ENCODE data around the gene TCF4.

Gene TCF4

DNA sequence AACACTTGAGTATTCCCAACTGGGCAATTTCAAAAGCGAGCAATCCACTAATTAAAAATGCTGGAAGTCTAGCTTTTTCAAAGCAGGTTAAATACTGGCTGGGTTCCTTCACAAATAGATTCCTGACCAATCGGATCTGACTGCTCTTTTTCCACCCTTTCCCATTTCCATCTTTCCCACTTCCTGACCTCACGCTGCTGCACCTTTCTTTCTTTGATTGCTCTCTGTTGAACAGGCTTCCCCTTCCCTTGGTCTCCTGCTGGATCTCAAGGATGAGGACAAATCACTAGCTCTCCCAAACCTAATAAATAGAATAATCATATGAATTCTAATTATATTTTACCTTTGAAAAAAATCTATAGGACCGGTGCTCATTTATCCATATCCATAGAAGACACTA, 121.2 kb downstream of the TCF4 start:
- no peak for DNase-seq

GRCh38 chr18:55465313-55465712, 122.7 kb downstream of the TCF4 start:
- no peak for DNase-seq

DNA sequence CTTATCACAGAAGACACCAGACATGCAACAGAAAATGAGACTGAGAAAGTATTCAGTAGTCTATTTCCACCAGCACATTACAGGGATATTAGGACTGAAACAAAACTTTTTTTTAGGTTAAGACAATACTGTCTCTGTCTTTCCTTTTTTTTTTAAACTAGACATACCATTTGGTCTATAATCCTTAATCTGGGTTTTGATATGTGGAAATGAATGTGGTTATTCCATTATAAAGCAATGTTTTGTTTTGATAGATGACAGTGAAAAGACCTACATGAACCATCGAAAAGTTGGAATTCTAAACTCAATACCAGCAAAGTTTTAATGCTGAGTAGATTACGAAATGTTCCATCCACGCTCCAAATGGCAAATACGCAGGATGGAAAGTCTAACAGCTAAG, 123.4 kb downstream of the TCF4 start:
- no peak for DNase-seq

GRCh38 chr18:55462652-55463051, 125.3 kb downstream of the TCF4 start:
- peak; percentile 90 for DNase-seq

DNA sequence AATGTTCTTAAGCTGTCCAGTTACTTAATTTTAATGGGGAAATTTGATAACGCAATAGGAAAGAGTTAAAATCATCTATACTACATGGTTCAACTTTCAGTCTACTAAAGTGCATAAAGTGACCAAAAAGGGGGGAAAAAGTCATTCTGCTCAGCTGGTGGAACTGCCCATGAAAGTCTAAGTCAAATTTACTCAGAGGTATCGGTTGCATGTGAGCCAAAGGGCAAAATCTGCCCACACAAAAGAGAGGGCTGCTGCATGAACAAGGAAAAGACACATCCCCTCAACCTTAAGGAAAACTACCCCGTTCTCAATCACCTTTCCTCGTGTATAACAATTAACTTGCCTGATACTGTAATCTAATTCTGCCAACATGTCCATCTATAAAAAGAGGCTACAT, 126.1 kb downstream of the TCF4 start:
- DNase-seq, result no peak

DNA sequence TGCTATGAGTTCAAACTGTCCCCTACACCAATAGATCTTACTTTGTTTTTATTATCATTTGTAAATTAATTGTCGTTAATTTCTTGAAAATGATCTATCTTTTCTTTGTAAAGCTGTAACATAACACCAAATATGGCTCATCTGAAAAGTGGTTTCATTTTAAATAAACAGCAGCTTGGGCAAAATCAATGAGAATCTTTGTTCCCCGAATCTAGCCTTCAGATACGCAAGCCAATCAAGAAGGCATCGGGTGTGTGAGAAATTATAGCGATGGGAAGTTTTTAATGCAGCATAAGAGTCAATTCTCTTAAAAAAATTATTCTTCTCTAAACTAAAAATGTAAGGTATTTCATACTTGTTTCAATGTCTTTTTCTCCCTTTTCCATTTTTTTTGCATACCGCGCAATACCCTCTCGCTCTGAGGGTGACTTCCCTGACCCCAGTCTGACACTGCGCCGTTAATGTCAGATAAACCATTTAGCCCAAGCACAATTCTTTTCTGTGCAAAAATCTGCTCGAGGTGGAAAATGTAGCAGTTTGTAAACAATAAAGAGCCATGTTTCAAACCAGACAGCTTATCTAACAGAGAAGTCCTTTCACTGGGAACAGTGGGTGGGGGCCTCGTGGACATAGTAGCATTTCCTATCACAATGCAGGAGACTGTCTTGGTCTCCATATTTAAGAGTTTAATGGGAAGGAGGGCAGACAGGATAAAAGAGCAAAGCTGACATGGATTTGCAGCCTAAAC, 129.4 kb downstream of the TCF4 start:
- DNase-seq, result no peak

DNA sequence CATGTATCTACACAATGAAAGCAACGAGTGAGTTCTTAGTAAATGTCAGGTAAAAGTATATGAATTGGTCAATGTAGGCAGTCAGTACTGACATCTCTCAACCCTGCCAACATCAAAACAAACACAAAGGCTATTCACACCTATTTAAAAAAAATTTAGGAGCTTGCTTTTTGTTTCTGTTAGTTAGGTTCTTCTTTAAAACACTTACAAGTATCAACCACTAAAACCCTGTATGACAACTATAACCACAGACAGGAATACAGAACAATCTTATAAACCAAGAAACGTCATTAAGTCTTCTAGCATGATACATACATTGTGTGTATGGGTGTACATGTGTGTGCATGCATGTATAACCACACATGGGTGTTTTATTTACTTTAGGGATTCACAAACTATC, 131.0 kb downstream of the TCF4 start:
- DNase-seq, result no peak

DNA sequence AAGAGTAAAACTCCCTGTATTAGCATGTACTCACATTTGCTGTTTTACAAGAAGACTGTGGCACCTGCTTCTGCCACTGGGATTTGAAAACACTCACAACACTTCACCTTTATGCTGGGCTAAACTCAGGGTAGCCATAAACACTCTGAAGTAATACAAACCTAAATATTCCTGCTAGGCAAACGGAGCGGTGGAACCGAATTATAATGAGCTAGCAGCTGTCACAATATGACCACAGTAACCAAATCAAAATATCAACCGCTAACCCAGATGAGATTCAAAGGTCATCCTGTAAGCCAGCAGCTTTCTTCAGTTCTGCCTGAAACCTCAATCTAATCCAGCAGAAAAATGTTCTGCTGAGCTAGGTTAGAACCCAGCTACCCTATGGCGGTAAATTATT, 132.1 kb downstream of the TCF4 start:
- DNase-seq, result no peak

DNA sequence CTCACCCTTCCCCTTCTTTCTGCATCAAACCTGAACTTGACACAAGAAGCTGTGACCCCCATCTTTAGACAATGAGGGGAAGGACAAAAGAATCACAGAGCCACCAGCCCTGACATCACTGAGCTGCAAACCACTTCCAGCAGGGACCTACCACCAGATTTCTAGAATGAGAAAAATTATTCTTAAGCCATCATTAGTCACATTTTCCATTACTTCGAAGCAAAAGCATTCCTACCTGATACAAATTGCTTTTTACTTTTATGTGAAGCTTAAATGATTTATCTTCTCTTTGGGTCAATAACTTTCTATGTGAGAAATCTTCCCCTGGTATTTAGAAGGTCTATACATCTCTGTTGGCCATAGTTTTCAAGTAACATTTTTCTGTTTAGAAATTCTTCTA, 134.8 kb downstream of the TCF4 start:
- no peak for DNase-seq

GRCh38 chr18:55452123-55452611, 135.8 kb downstream of the TCF4 start:
- no peak for DNase-seq

GRCh38 chr18:55449412-55450140, 138.4 kb downstream of the TCF4 start:
- no peak for DNase-seq

GRCh38 chr18:55448420-55448819, 139.6 kb downstream of the TCF4 start:
- DNase-seq, result no peak

DNA sequence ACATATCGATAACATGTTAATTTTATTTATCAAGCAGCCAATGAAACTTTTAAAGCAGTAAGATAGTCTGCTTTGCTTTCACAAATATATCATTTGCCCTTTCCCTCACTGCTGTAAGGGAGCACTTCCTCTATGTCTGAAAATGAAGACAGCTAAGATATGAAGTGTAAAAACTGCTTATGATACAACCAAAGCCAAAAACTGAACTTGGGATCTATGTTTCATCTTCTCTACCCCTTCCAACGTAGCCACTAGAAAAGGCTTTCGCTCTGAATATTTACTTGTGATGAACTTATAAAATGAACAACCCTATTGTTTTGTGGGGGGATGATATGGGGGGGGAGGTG, 140.3 kb downstream of the TCF4 start:
- DNase-seq, result no peak

- DNase-seq, result no peak
These were observed 140.9 kb downstream of the TCF4 start for GRCh38 chr18:55446996-55447671.

- no peak for DNase-seq
These were observed 143.5 kb downstream of the TCF4 start for GRCh38 chr18:55444536-55444935.

- no peak for DNase-seq
These were observed 144.2 kb downstream of the TCF4 start for GRCh38 chr18:55443776-55444175.

- no peak for DNase-seq
These were observed 145.4 kb downstream of the TCF4 start for GRCh38 chr18:55442561-55442960.

- DNase-seq, result no peak
These were observed 147.0 kb downstream of the TCF4 start for GRCh38 chr18:55440988-55441387.

DNA sequence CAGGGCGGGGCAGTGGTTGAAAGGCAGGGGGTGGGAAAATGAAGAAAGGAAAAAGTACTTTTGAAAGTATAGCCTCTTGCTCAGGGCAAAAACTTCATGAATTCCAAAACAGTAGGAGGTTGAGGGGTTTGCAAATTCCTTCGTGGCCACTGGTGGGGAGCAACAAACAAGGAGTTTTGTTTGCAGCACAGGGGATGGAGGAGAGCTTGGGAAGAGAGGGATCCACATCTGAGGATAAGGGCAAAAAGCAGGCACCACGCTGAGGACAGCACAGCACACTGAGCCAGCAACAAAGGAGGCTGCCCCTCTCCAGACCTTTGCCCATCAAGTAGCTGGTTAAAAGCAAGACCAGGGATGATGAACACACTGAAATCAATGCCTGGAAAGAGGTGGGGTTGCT, 148.9 kb downstream of the TCF4 start:
- DNase-seq, result no peak

- DNase-seq, result no peak
These were observed 152.4 kb downstream of the TCF4 start for GRCh38 chr18:55435592-55435991.

DNA sequence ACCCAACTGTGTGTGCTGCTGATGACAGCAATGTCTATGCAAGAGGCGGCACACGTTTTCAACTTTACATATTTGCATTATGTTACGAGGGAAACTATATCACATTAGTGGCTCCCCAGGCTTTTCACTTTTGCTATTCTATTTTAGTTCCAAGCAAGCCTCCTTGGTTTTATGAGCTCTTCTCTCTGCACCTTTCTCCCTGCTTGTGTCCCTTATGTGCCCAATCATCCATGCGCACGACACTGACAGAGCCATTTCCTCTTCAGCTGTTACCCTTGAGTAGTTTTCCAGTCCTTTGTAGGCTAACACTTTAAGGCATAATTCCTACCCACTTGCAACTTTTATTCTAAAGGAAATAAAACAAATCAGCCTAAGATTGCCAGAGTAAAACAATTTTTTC, 154.3 kb downstream of the TCF4 start:
- DNase-seq, result no peak

- no peak for DNase-seq
These were observed 154.9 kb downstream of the TCF4 start for GRCh38 chr18:55433140-55433539.

DNA sequence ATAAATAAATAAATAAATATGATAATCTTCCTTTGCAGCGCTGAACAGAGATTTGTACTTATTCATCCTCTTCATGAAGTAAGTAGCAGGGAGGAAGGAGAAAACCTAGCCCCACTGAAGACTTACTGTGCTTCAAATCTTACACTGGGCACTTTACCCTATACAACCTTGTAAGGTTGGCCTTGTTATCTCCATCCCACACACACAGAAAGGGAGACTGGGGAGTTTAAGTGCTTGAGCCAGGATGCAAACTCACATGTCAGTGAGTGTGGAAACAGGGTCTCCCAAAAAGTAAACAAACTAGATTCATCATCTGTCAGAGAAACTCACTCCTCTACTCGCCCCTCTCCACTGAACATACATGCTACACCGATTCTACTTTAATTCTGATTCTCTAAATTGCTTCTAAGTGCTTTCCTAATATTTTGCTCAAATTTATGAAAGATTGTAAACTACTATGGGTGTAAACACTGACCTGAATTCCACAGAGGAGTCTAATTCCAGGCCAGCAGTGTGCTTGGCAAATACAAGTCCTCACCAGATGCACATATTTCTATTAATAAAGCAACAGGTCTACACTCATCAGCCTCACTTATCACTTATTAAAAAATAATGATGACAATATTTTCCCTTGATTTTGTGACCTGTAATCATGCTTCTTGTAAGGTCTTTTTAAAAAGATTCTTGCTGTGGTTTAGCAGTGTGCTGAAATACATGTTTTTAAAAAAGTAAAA, 155.5 kb downstream of the TCF4 start:
- no peak for DNase-seq

Measured in NCI-H82 (cell line).